Keratinocyte (primary cell): ENCODE results near the gene B3GALT6.

Source experiments
- CTCF ChIP-seq, 3 experiments: IDR thresholded peaks in 1 of 3; conservative IDR thresholded peaks in 1 of 3; optimal IDR thresholded peaks in 1 of 3; 2 replicates in 2 of 3; 3 replicates in 1 of 3; pipeline versions ENCODE3 to v1.5.1; 2011; ENCODE audit warnings: low read length in 3 of 3, mild to moderate bottlenecking in 3 of 3, moderate library complexity in 2 of 3, control low read depth in 1 of 3, inconsistent platforms in 1 of 3; ENCODE audit not compliant: insufficient read depth in 2 of 3; ENCODE audit errors: extremely low read depth in 1 of 3
- EZH2 ChIP-seq: IDR thresholded peaks from one replicate; pipeline ENCODE4 v1.6.1; 2012; ENCODE audit warnings: inconsistent platforms, mild to moderate bottlenecking, low read length, moderate library complexity

GRCh38 chr1:1280782-1281481 is 48.9 kb downstream of the B3GALT6 start:
- no peak for TF ChIP-seq CTCF (optimal IDR thresholded peaks at IDR 0.05 in 1 of 3, IDR thresholded peaks at IDR 0.05 in 1 of 3, conservative IDR thresholded peaks at IDR 0.05 in 1 of 3; ENCODE audit: extremely low read depth in 1 of 3, insufficient read depth in 2 of 3, low read length in 3 of 3)
- no peak for TF ChIP-seq EZH2
